OCI-LY7 (cell line): Measurements from ENCODE around the gene PUM2. TPM values are rescaled to one million over a fixed set of nuclear protein-coding genes. Genes with fewer than 3 reads are reported as not detected.

Experiments
- BruUV-seq: library from RNA; stranded (reverse); fragments of 400-500 nt; replicated peaks from 2 replicates; lab custom pipeline; 2021; lab: Mats Ljungman, UMichigan
- CTCF ChIA-PET: fragments of 300-600 bp; sonication (Branson Sonifier 250); formaldehyde crosslinking; loops from one replicate; lab custom pipeline; 2022; ENCODE audit warnings: antibody characterized with exemption; ENCODE audit not compliant: unreplicated experiment; lab: Charles Lee
- POLR2A ChIA-PET: fragments of 300-600 bp; sonication (Branson Sonifier 250); formaldehyde crosslinking; loops from one replicate; lab custom pipeline; 2022; ENCODE audit warnings: antibody characterized with exemption; lab: Charles Lee
- DNase-seq: peaks from one replicate; pipeline ENCODE4 v3.0.0-alpha.2; 2015; ENCODE audit warnings: low spot score
- H2AFZ ChIP-seq: fragments of 200-600 bp; sonication (generic), shearing (Covaris generic); 2 replicates; pipeline ENCODE4 v1.6.1; 2014; ENCODE audit warnings: mild to moderate bottlenecking, antibody characterized with exemption, low read length, moderate library complexity
- H3K27ac ChIP-seq: fragments of 200-600 bp; sonication (generic); 2 replicates; pipeline ENCODE4 v1.5.1; 2014; ENCODE audit warnings: mixed run types, low read depth, mild to moderate bottlenecking, moderate library complexity, low read length, inconsistent platforms; ENCODE audit not compliant: poor library complexity, severe bottlenecking
- H3K36me3 ChIP-seq: fragments of 200-600 bp; sonication (generic); 2 replicates; pipeline ENCODE4 v1.6.1; 2014; ENCODE audit warnings: mild to moderate bottlenecking, antibody characterized with exemption, low read length, moderate library complexity, mixed read lengths; ENCODE audit not compliant: insufficient read depth
- H3K4me1 ChIP-seq: fragments of 200-600 bp; sonication (generic); 2 replicates; pipeline ENCODE4 v1.5.1; 2014; ENCODE audit warnings: mild to moderate bottlenecking, low read length; ENCODE audit not compliant: insufficient read depth, poor library complexity, severe bottlenecking
- H3K4me2 ChIP-seq: fragments of 200-600 bp; sonication (generic); 2 replicates; pipeline ENCODE4 v1.6.1; 2014; ENCODE audit warnings: mild to moderate bottlenecking, low read length
- H3K4me3 ChIP-seq: fragments of 200-600 bp; sonication (generic); 2 replicates; pipeline ENCODE4 v1.5.1; 2014; ENCODE audit warnings: mild to moderate bottlenecking, low read depth, low read length; ENCODE audit not compliant: poor library complexity, severe bottlenecking
- H3K79me2 ChIP-seq: fragments of 200-600 bp; sonication (generic); 2 replicates; pipeline ENCODE4 v1.6.1; 2016; ENCODE audit warnings: low read depth, mild to moderate bottlenecking, low read length, moderate library complexity, mixed read lengths; ENCODE audit not compliant: insufficient read depth
- H3K9me2 ChIP-seq: fragments of 200-600 bp; sonication (generic); 2 replicates; pipeline ENCODE4 v1.6.1; 2016; ENCODE audit warnings: mild to moderate bottlenecking, low read length, mixed read lengths; ENCODE audit not compliant: insufficient read depth
- H3K9me3 ChIP-seq: fragments of 200-600 bp; sonication (generic); 2 replicates; pipeline ENCODE4 v1.6.1; 2014; ENCODE audit warnings: mild to moderate bottlenecking, mixed run types, low read length, mixed read lengths
- H4K20me1 ChIP-seq: fragments of 200-600 bp; sonication (generic); 2 replicates; pipeline ENCODE4 v1.6.1; 2014; ENCODE audit warnings: mild to moderate bottlenecking, antibody characterized with exemption, low read length, moderate library complexity, mixed read lengths; ENCODE audit not compliant: insufficient read depth
- EZH2phosphoT487 ChIP-seq: fragments of 200-600 bp; sonication (generic); IDR thresholded peaks from 2 replicates; pipeline ENCODE4 v1.6.1; 2018; ENCODE audit warnings: low read depth, borderline replicate concordance, mild to moderate bottlenecking, mixed run types, antibody characterized with exemption, low read length, moderate library complexity, mixed read lengths
- intact Hi-C: fragments of 100-400 bp; cut with micrococcal nuclease; formaldehyde crosslinking; loops from one replicate; pipeline ENCODE4 v1.10.0; 2022; ENCODE audit not compliant: unreplicated experiment
- total RNA-seq, 2 experiments: library from RNA; depleted of rRNA in 1 of 2; stranded (reverse); fragments of >200 nt in 1 of 2; shearing (Covaris generic) in 1 of 2; gene quantifications; 2 replicates each; pipeline ENCODE4 v1.2.3, GENCODE V29; 2014 to 2022
- TF ChIP-seq, protein P1 (sequence below): fragments of 200-600 bp; sonication (generic); conservative IDR thresholded peaks from 2 replicates; pipeline ENCODE4 v1.5.1; 2014; ENCODE audit warnings: mild to moderate bottlenecking, antibody characterized with exemption, low read length, moderate library complexity, mixed read lengths

Gene PUM2
- total RNA-seq, 2 experiments from 2014 or later = 48.2 to 122 TPM

DNA sequence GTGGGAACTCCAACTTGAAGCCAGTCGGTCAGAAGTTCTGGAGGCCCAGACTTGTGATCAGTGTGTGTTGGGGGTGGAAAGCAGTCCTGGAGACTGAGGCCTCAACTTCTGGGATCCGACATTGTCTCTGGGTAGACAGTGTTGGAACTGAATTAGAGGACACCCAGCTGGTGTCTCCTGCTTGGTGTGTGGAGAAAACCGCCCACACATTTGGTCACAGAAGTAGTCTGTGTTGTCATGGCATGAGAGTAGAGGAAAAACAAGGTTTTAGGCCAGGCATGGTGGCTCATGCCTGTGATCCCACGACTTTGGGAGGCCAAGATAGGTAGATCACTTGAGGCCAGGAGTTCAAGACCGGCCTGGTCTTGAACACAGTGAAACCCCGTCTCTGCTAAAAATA, 51.5 kb downstream of the PUM2 start:
- H3K36me3 ChIP-seq = peaks cover 95% of the 10 kb centered on the region
- DNase-seq = no peak
- H3K9me3 ChIP-seq = no peaks in the 10 kb centered on the region
- ChIA-PET CTCF (no interaction called here), POLR2A (no interaction called here)
- TF ChIP-seq, protein P1, sequence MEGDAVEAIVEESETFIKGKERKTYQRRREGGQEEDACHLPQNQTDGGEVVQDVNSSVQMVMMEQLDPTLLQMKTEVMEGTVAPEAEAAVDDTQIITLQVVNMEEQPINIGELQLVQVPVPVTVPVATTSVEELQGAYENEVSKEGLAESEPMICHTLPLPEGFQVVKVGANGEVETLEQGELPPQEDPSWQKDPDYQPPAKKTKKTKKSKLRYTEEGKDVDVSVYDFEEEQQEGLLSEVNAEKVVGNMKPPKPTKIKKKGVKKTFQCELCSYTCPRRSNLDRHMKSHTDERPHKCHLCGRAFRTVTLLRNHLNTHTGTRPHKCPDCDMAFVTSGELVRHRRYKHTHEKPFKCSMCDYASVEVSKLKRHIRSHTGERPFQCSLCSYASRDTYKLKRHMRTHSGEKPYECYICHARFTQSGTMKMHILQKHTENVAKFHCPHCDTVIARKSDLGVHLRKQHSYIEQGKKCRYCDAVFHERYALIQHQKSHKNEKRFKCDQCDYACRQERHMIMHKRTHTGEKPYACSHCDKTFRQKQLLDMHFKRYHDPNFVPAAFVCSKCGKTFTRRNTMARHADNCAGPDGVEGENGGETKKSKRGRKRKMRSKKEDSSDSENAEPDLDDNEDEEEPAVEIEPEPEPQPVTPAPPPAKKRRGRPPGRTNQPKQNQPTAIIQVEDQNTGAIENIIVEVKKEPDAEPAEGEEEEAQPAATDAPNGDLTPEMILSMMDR = no peak
- no peaks in the 10 kb centered on the region for H3K9me2 ChIP-seq
- H4K20me1 ChIP-seq = peaks cover 18% of the 10 kb centered on the region; the same call in 1 of the 2 replicates
- BruUV-seq = no TSS peak
- H2AFZ ChIP-seq = no peak overlapping the region
- no peak overlapping the region for H3K27ac ChIP-seq
- H3K4me1 ChIP-seq = no peaks in the 10 kb centered on the region
- H3K79me2 ChIP-seq = peaks cover 59% of the 10 kb centered on the region; the same call in 1 of the 2 replicates
- no peak overlapping the region for H3K4me3 ChIP-seq
- intact Hi-C loops = no loop called here
- H3K4me2 ChIP-seq = no peak overlapping the region

DNA sequence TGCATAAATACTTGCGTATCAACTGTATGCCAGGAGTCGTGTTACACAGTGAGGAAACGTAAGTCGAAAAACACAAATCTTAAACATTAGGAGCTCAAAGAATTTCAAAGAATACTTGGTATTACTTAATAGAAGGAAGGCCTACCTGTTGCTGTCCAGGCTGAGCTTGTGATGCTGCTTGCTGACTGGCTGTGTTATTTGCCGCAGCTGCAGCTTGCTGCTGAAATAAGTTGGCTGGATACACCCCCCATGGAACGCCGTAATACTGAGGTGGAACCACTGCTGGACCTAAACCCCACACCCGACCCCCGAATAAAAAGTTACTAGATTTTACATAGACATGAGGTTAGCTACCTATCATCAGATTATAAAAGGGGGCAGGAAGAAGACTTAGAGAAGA, 56.4 kb downstream of the PUM2 start:
- H3K4me3 ChIP-seq = no peak overlapping the region
- no peaks in the 10 kb centered on the region for H3K9me2 ChIP-seq
- peaks cover 95% of the 10 kb centered on the region for H3K36me3 ChIP-seq
- H3K4me1 ChIP-seq = no peaks in the 10 kb centered on the region
- ChIA-PET POLR2A (interaction anchor here (0.6 to 1.3 kb wide), 3 partner anchors 11 to 132 kb away, joined by 3 to 5 read pairs (median 3); no protein-coding TSS in a partner anchor), CTCF (no interaction called here)
- H3K27ac ChIP-seq = no peak overlapping the region
- DNase-seq = no peak
- H4K20me1 ChIP-seq = peaks cover 11% of the 10 kb centered on the region; the same call in 1 of the 2 replicates
- no peaks in the 10 kb centered on the region for H3K9me3 ChIP-seq
- H2AFZ ChIP-seq = no peak overlapping the region
- intact Hi-C loops = no loop called here
- BruUV-seq = no TSS peak
- peaks cover 56% of the 10 kb centered on the region for H3K79me2 ChIP-seq
- TF ChIP-seq EZH2phosphoT487 = no peak
- TF ChIP-seq, protein P1 = no peak
- H3K4me2 ChIP-seq = no peak overlapping the region

DNA sequence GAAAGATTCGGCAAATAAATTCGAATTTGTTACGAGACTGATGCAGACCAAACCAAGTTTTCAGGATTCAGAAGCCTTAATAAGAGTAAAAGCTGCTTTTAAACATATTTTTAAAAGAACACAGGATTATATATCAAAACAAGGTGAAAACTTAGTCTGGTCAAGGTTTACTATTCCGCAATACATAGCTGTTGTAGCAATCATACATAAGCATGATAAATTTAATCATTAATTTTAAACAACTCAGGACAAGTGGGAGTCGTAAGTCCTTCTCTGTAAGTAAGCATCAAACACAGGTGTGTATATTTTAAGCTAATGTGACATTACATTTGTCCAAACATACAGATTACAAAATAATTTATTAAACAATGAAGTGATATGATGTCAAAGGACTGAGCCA, 57.7 kb downstream of the PUM2 start:
- Histone ChIP-seq H3K9me3 (no peaks in the 10 kb centered on the region), H3K4me3 (no peak overlapping the region), H4K20me1 (peaks cover 11% of the 10 kb centered on the region; the same call in 1 of the 2 replicates), H3K9me2 (no peaks in the 10 kb centered on the region), H3K36me3 (peaks cover 95% of the 10 kb centered on the region), H2AFZ (no peak overlapping the region), H3K4me1 (no peaks in the 10 kb centered on the region), H3K4me2 (no peak overlapping the region), H3K79me2 (peaks cover 57% of the 10 kb centered on the region), H3K27ac (no peak overlapping the region)
- ChIA-PET CTCF (no interaction called here), POLR2A (interaction anchor here (0.7 to 1.4 kb wide), 3 partner anchors 8 to 59 kb away, joined by 3 to 4 read pairs (median 3); no protein-coding TSS in a partner anchor)
- intact Hi-C loops = no loop called here
- TF ChIP-seq, protein P1 = no peak
- no TSS peak for BruUV-seq
- DNase-seq = no peak
